MCF 10A (cell line): ENCODE results near the gene TRPM3. TPM values are rescaled to one million over a fixed set of nuclear protein-coding genes. Genes with fewer than 3 reads are reported as not detected.

ENCODE experiments used
- BruUV-seq: library from RNA; stranded (reverse); fragments of 400-500 nt; replicated peaks from 2 replicates; lab custom pipeline; 2021; lab: Mats Ljungman, UMichigan
- CTCF ChIA-PET: fragments of 300-600 bp; sonication (Branson Sonifier 250); formaldehyde crosslinking; extraction: SDS; loops from one replicate; lab custom pipeline; 2021; ENCODE audit warnings: antibody characterized with exemption, inconsistent platforms; lab: Yijun Ruan, JAX
- POLR2A ChIA-PET: fragments of 300-600, 350-650 bp; sonication (Branson Sonifier 250); formaldehyde crosslinking; extraction: SDS; loops from one replicate; lab custom pipeline; 2020; ENCODE audit warnings: antibody characterized with exemption, inconsistent platforms; lab: Yijun Ruan, JAX
- DNase-seq: peaks from one replicate; pipeline ENCODE4 v3.0.0-alpha.2; 2018; ENCODE audit not compliant: unreplicated experiment
- H3K27ac Mint-ChIP-seq: one replicate; pipeline ENCODE4 v1.8.0; 2022; ENCODE audit warnings: mild to moderate bottlenecking, low read depth, mixed read lengths; ENCODE audit not compliant: unreplicated experiment
- H3K27me3 Mint-ChIP-seq: one replicate; pipeline ENCODE4 v1.8.0; 2022; ENCODE audit warnings: mixed read lengths; ENCODE audit not compliant: insufficient read depth, unreplicated experiment
- H3K36me3 Mint-ChIP-seq: one replicate; pipeline ENCODE4 v1.8.0; 2022; ENCODE audit warnings: mild to moderate bottlenecking, moderate library complexity, mixed read lengths; ENCODE audit not compliant: insufficient read depth, unreplicated experiment
- H3K4me1 Mint-ChIP-seq: one replicate; pipeline ENCODE4 v1.8.0; 2022; ENCODE audit warnings: mixed read lengths; ENCODE audit not compliant: insufficient read depth, unreplicated experiment
- H3K4me3 Mint-ChIP-seq: one replicate; pipeline ENCODE4 v1.8.0; 2022; ENCODE audit warnings: mild to moderate bottlenecking, moderate library complexity, mixed read lengths; ENCODE audit not compliant: unreplicated experiment
- H3K9me3 Mint-ChIP-seq: one replicate; pipeline ENCODE4 v1.8.0; 2022; ENCODE audit warnings: mixed read lengths; ENCODE audit not compliant: unreplicated experiment
- intact Hi-C: fragments of 100-400 bp; cut with micrococcal nuclease; formaldehyde crosslinking; loops from 2 replicates; pipeline ENCODE4 v1.14.1; 2022
- total RNA-seq: library from RNA; stranded (reverse); gene quantifications from 2 replicates; pipeline ENCODE4 v1.2.3, GENCODE V29; 2022
- TF ChIP-seq, protein P1 (sequence below): fragments of 200-600 bp; IDR thresholded peaks from one replicate; pipeline ENCODE4 v1.8.0; 2022; ENCODE audit warnings: antibody characterized with exemption, mild to moderate bottlenecking; ENCODE audit not compliant: unreplicated experiment

TRPM3 gene
- total RNA-seq, 1 experiment from 2014 or later = 0.44 TPM

DNA sequence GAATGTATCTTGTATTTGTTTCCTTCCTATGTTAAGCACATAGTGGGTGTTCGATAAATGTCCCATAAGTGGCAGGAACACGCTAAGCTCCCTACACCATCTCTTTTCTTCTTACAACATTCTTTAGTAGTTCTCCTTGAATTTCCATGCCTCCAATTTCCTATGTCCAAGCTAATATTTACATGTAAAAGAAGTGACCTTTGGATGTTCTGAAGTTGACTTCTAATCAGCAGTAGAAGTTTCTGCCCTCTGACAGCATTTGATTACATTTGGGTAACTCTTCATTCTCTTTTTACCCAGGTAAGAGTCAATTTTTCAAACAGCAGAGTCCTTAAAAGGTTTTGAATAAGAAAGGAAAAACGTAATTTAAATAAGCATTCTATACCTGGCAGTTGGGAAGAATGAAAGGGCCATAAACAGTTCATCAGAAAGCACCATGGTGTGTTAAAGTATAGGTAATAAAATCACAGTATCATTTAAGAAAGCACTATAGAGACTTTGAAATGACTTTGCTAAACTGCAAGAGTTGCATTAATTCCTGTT, 78.9 kb downstream of the TRPM3 start:
- H3K36me3 Mint-ChIP-seq = no peaks in the 10 kb centered on the region
- H3K4me1 Mint-ChIP-seq = no peaks in the 10 kb centered on the region
- no peak for DNase-seq
- BruUV-seq = no TSS peak
- peaks cover 77% of the 10 kb centered on the region for H3K27me3 Mint-ChIP-seq
- H3K4me3 Mint-ChIP-seq = no peak overlapping the region
- TF ChIP-seq, protein P1, sequence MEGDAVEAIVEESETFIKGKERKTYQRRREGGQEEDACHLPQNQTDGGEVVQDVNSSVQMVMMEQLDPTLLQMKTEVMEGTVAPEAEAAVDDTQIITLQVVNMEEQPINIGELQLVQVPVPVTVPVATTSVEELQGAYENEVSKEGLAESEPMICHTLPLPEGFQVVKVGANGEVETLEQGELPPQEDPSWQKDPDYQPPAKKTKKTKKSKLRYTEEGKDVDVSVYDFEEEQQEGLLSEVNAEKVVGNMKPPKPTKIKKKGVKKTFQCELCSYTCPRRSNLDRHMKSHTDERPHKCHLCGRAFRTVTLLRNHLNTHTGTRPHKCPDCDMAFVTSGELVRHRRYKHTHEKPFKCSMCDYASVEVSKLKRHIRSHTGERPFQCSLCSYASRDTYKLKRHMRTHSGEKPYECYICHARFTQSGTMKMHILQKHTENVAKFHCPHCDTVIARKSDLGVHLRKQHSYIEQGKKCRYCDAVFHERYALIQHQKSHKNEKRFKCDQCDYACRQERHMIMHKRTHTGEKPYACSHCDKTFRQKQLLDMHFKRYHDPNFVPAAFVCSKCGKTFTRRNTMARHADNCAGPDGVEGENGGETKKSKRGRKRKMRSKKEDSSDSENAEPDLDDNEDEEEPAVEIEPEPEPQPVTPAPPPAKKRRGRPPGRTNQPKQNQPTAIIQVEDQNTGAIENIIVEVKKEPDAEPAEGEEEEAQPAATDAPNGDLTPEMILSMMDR = no peak
- H3K27ac Mint-ChIP-seq = no peak overlapping the region
- no peaks in the 10 kb centered on the region for H3K9me3 Mint-ChIP-seq
- CTCF ChIA-PET = no interaction called here
- POLR2A ChIA-PET = no interaction called here
- intact Hi-C loops = no loop called here

DNA sequence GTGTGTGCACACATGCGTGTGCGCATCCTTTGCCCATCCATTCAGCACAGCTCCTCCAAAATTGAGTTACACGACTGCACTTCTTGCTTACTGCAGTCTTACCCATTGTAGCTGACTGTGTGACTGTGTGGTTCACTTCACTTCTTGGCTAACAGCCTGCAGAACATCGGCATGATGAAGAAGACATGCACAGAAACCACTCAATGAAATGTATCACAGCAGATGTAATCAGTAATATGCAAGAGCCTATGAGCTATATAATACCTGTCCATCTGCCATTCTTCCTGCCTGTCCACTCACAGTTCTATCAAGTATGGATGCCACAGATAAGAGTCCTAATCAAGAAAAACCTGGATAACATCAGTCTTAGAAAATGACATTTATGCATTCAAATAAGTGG, 83.9 kb downstream of the TRPM3 start:
- intact Hi-C loops = no loop called here
- CTCF ChIA-PET = no interaction called here
- no peak for DNase-seq
- Mint-ChIP-seq H3K9me3 (no peaks in the 10 kb centered on the region), H3K36me3 (no peaks in the 10 kb centered on the region), H3K27me3 (peaks cover 46% of the 10 kb centered on the region), H3K4me1 (no peaks in the 10 kb centered on the region), H3K4me3 (no peak overlapping the region), H3K27ac (no peak overlapping the region)
- no TSS peak for BruUV-seq
- POLR2A ChIA-PET = no interaction called here
- TF ChIP-seq, protein P1 = no peak

DNA sequence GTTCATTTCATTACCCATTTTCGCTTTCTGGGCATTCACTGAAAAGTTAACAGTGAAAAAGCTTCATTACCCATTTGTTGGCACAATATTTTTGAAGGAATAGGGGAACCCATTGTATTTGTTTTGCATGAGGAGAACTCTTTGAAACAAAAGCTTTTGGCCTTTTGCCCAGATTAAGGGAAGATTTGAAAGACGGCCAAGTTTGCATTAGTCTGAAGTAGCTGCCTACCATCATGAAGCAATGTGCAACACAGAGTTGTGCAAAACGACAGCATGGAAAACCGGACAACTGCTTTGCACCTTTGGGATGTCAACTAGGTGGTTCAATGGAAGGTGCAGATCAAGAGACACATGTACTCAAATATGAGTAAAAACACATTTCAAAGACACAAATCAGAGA, 84.9 kb downstream of the TRPM3 start:
- Mint-ChIP-seq H3K27me3 (peaks cover 36% of the 10 kb centered on the region), H3K27ac (no peak overlapping the region), H3K36me3 (no peaks in the 10 kb centered on the region), H3K4me3 (no peak overlapping the region), H3K9me3 (no peaks in the 10 kb centered on the region), H3K4me1 (no peaks in the 10 kb centered on the region)
- POLR2A ChIA-PET = interaction anchor here (0.6 kb wide), 1 partner anchor 526 kb away, joined by 3 read pairs; no protein-coding TSS in a partner anchor
- intact Hi-C loops = no loop called here
- no TSS peak for BruUV-seq
- TF ChIP-seq, protein P1 = no peak
- CTCF ChIA-PET = interaction anchor here (1.3 kb wide), 1 partner anchor 37 kb away, joined by 3 read pairs; no protein-coding TSS in a partner anchor
- DNase-seq = peak; percentile 86

DNA sequence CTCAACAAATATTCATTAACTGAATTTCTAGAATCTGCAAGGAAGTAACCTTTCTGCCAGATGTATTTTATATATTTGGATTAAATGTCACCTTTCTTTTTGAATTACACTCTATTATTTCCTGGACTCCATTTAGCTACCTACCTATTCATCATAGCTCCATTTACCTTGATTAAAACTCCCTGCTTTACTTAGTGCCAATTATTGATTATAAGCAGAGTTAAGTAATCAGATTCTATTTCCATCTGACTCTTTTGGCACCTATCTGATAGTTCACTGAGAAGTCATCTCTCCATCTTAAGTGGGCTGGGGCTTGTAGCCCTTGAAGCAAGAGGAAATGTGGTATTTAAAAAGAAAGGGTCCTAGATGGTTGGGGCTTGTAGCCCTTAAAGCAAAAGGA, 88.6 kb downstream of the TRPM3 start:
- Mint-ChIP-seq H3K4me1 (no peaks in the 10 kb centered on the region), H3K9me3 (no peaks in the 10 kb centered on the region), H3K36me3 (no peaks in the 10 kb centered on the region), H3K4me3 (no peak overlapping the region), H3K27me3 (peaks cover 16% of the 10 kb centered on the region), H3K27ac (no peak overlapping the region)
- CTCF ChIA-PET = no interaction called here
- no TSS peak for BruUV-seq
- intact Hi-C loops = no loop called here
- TF ChIP-seq, protein P1 = no peak
- POLR2A ChIA-PET = no interaction called here
- no peak for DNase-seq
